SJCRH30 (cell line): ENCODE measurements around the gene KATNAL1. TPM values are rescaled to one million over a fixed set of nuclear protein-coding genes. Genes with fewer than 3 reads are reported as not detected.
"Not testable (repeated sequence)": the region's sequence is repeated elsewhere in the genome, so short reads cannot be mapped to it uniquely, and the experiment has no call there.

Experiments
- DNase-seq, 2 experiments: peaks; one replicate each; pipeline ENCODE4 v3.0.0-alpha.2; 2015 to 2020
- H3K27ac ChIP-seq: fragments of 250-450 bp; sonication (Bioruptor Pico); 2 replicates; pipeline ENCODE4 v1.5.1; 2020; ENCODE audit warnings: mild to moderate bottlenecking, moderate library complexity
- H3K27me3 ChIP-seq: fragments of 250-450 bp; sonication (Bioruptor Pico); 2 replicates; pipeline ENCODE4 v1.5.1; 2020; ENCODE audit warnings: mild to moderate bottlenecking, moderate library complexity
- H3K36me3 ChIP-seq: fragments of 250-450 bp; sonication (Bioruptor Pico); 2 replicates; pipeline ENCODE4 v1.5.1; 2020; ENCODE audit warnings: mild to moderate bottlenecking, moderate library complexity
- H3K4me1 ChIP-seq: fragments of 250-450 bp; sonication (Bioruptor Pico); 2 replicates; pipeline ENCODE4 v1.5.1; 2020; ENCODE audit warnings: mild to moderate bottlenecking, moderate library complexity
- H3K4me3 ChIP-seq: fragments of 250-450 bp; sonication (Bioruptor Pico); 2 replicates; pipeline ENCODE4 v1.5.1; 2020; ENCODE audit warnings: mild to moderate bottlenecking, moderate library complexity
- H3K9me3 ChIP-seq: fragments of 250-450 bp; sonication (Bioruptor Pico); replicated peaks from 2 replicates; pipeline ENCODE4 v1.5.1; 2020; ENCODE audit warnings: mild to moderate bottlenecking, moderate library complexity
- total RNA-seq: library from RNA; depleted of rRNA; stranded (reverse); fragments of >200 nt; shearing (Covaris generic); gene quantifications from 2 replicates; pipeline ENCODE4 v1.2.3, GENCODE V29; 2014

KATNAL1 gene
- total RNA-seq, 1 experiment from 2014 or later = 20.3 TPM

DNA sequence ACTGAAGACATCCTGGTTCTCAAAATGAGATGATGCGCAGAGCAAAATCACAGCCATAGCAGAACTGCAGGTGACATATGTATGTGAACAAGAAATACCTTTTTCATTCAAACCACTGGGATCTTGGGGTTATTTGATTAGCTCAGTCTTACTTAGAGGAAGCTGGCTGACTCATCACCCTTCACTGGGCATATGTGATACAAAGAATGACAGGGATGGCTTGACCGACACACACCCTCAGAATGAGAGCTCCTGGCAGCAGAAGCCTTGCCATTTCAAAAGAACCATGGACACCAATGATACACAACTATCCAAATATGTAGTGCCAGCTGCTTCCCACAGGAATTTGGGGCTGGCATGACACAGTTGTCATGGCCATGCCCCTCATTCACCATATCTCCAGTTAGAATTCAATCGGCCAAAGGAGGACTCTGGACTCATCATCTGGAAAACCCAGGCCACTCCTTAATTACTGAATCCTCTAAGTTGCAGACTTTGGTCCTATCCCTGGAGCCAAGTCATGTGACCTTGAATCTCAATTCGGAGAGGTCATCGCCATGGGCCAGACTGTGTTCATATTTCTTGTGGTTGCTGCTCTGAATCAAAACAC is 115.8 kb downstream of the KATNAL1 start:
- Histone ChIP-seq H3K9me3 (no peaks in the 10 kb centered on the region), H3K27ac (no peak overlapping the region), H3K36me3 (no peaks in the 10 kb centered on the region), H3K4me3 (no peak overlapping the region), H3K27me3 (no peaks in the 10 kb centered on the region), H3K4me1 (peaks cover 4% of the 10 kb centered on the region; the same call in 1 of the 2 replicates)
- DNase-seq = no peak

DNA sequence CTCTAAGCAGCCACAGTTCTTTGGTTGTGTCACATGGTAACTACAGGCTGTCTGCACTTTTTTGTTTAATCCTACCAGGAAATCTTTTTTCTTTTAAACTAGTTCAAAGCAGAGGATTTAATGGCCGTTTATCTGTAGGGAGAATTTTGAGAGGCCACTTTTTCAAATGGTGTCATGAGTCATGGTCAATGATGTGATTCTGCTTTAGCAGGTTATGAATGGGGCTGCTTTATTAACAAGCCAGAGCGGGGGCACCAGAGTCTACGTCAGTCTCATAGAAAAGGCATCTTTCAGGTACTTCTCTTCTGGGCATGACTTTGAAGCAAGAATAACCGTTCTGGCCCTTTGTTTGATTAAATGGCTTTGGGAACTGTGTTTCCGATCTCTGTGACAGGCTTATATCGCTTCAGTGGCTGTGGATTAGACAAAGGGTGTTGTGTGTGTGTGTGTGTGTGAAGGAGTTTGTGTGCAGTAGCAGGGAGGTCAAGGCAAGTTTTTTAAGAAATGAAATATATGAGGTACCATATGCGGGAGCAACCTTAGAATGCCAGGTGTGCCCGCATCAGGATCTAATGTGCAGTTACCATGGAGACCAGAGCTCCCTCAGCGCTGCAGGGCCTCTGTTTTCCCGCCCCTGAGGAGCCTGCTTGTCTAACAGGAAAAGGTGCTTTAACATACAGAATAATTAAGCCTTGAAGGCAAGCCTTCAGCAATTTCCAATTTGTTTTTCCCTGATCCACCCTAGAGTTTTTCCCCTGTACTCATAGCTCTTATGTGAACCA is 120.5 kb downstream of the KATNAL1 start:
- Histone ChIP-seq H3K27me3 (no peaks in the 10 kb centered on the region), H3K4me1 (no peaks in the 10 kb centered on the region), H3K9me3 (no peaks in the 10 kb centered on the region), H3K27ac (no peak overlapping the region), H3K4me3 (no peak overlapping the region), H3K36me3 (no peaks in the 10 kb centered on the region)
- DNase-seq = no peak

DNA sequence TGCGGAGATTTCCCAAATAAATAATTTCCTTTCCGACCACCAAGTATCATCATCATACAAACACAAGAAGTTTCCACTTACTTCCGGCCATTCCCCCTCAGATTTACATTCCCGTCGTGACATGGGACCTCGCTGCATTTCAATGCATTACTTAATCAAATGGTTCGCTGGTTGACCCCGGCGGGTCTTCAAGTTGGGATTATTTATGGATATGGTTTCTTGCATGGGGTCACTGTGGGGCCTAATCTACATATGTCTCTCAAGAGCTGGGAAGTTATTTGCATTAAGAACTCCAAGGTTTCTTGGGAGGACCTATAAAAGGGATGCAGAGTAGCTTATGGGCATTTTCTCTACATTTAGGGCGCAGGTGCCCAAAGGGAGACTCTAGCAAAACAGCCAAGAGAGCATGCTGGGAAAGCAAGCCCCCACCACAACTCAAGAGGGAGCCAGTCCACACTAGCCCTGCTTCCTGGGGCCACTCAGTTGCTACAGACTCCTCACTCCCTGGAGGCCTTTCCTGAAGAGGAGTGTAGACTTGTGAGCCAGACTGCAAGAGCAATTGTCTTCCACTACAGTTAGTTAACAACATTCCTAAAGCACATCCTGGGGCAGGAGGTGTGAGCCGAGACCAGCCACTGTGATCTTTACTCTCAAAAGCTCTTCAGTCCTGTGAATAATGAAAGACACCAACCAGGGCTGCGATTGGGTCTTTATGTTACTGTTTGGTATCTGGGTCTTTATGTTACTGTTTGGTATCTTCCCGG is 125.3 kb downstream of the KATNAL1 start:
- H3K4me3 ChIP-seq = no peak overlapping the region
- no peak for DNase-seq
- no peaks in the 10 kb centered on the region for H3K36me3 ChIP-seq
- no peaks in the 10 kb centered on the region for H3K27me3 ChIP-seq
- no peak overlapping the region for H3K27ac ChIP-seq
- H3K4me1 ChIP-seq = no peaks in the 10 kb centered on the region
- no peaks in the 10 kb centered on the region for H3K9me3 ChIP-seq

- Histone ChIP-seq H3K36me3 (no peaks in the 10 kb centered on the region), H3K4me1 (no peaks in the 10 kb centered on the region), H3K4me3 (no peak overlapping the region), H3K27me3 (no peaks in the 10 kb centered on the region), H3K9me3 (no peaks in the 10 kb centered on the region), H3K27ac (no peak overlapping the region)
- no peak for DNase-seq
These were observed 127.6 kb downstream of the KATNAL1 start for GRCh38 chr13:30179597-30180276.

GRCh38 chr13:30178976-30179375 is 128.4 kb downstream of the KATNAL1 start:
- Histone ChIP-seq H3K27me3 (no peaks in the 10 kb centered on the region), H3K36me3 (no peaks in the 10 kb centered on the region), H3K4me1 (no peaks in the 10 kb centered on the region), H3K27ac (no peak overlapping the region), H3K9me3 (no peaks in the 10 kb centered on the region), H3K4me3 (no peak overlapping the region)
- no peak for DNase-seq

DNA sequence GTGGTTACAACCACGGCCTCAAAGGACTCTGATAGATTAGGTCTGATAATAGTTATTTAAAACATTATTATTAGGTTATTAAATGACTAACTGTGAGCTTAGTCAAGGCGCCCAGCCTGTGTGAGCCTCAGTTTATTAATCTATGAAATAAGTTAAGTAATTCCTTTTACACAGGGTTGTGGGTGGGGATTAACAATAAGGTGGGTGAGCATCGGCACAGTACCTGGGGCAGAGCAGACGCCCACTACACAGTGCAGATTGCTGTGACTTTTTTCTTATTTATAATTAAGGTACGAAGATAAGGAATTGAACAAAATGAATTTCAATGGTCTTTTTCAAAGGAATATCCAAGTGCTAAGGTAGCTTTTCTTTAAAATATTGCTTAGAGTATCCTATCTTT is 132.2 kb downstream of the KATNAL1 start:
- DNase-seq = no peak
- H3K9me3 ChIP-seq = no peaks in the 10 kb centered on the region
- no peak overlapping the region for H3K4me3 ChIP-seq
- H3K4me1 ChIP-seq = no peaks in the 10 kb centered on the region
- H3K36me3 ChIP-seq = no peaks in the 10 kb centered on the region
- H3K27me3 ChIP-seq = no peaks in the 10 kb centered on the region
- H3K27ac ChIP-seq = no peak overlapping the region

DNA sequence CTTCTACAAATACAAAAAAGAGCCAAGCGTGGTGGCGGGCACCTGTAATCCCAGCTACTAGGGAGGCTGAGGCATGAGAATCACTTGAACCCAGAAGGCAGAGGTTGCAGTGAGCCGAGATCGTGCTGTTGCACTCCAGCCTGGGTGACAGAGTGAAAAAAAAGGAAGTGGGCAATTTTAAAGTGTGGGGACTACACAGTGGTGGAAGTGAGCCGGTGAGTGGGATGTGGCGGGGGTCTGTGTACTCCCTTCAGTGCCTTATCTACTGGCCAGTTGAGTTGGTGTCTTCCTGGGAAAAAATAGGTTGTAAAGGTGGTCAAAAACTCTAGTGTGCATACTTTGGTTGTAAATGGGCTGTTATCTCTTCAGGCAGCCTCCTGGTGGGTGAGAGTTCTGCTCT is 133.1 kb downstream of the KATNAL1 start:
- H3K27ac ChIP-seq, H3K36me3 ChIP-seq, H3K9me3 ChIP-seq, H3K27me3 ChIP-seq, H3K4me1 ChIP-seq, DNase-seq, H3K4me3 ChIP-seq: not testable (repeated sequence)

DNA sequence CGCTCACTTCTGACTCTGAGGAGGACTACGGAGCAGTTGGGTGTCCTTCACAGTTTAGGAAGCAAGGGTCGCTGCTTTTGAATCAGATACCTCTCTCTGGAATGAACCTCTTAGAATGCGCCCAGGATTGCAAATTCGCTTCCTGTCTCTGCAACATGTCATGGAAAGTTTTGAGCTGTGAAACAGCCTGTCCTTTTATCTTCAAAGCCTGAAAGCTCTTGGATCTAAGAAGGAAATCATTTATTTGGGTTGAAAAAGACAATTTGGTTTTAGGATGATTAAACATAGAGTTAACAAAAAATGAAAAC is 134.1 kb downstream of the KATNAL1 start:
- no peak overlapping the region for H3K4me3 ChIP-seq
- H3K9me3 ChIP-seq = no peaks in the 10 kb centered on the region
- H3K4me1 ChIP-seq = no peaks in the 10 kb centered on the region
- no peak overlapping the region for H3K27ac ChIP-seq
- DNase-seq = no peak
- H3K36me3 ChIP-seq = no peaks in the 10 kb centered on the region
- H3K27me3 ChIP-seq = no peaks in the 10 kb centered on the region

DNA sequence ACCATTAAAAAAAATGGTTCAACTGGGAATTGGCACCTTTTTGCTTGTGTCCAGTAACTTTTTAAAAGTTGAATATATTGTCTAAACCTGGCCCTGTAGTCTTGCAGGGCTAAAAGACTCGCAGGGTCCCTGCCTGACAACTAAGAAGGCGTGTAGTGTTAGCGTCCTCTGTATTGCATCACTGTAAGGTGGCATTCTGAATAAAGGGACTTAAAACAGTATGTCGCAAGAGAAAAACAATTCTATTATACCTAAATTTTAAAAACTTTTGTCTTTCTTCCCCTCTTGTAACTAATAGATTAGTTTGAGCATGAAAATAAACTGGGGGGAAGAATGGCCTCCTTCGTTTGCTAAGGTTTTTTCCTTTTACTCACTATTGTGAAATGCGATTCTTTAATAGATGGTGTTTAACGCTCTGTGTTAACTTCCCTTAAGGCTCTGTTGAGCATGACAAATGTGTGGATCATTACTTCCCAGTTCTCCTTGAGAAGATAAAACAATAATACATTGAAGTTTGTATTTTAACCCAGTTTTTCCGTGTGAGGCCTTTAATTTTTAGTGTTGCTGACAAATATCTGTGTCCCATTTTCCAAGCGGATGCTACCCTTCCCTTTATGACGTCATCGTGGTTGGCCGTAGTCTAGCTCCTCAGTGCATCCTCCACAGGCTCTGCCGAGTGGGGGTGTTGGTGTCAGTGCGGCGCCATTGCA is 134.6 kb downstream of the KATNAL1 start:
- no peaks in the 10 kb centered on the region for H3K4me1 ChIP-seq
- H3K9me3 ChIP-seq = no peaks in the 10 kb centered on the region
- H3K4me3 ChIP-seq = no peak overlapping the region
- no peak overlapping the region for H3K27ac ChIP-seq
- H3K27me3 ChIP-seq = no peaks in the 10 kb centered on the region; the same call in 1 of the 2 replicates
- no peaks in the 10 kb centered on the region for H3K36me3 ChIP-seq
- DNase-seq = no peak

DNA sequence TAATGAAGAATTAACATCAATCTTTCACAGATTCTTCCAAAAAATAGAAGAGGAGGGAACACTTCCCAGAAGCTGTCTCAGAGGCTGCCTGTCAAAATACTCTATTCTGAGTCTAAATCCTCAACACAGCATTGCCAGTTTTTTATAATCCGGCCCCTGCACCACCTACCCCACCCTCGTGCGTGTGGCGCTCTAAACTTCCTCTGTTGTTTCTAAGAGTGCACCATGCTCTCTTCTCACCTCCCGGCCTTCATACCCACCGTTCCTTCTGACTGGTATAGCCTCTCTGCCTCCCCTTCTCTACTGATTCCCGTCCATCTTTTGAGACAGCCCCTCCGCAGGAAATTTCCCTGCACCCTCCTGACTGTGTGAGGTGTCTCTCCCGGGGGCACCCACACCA is 136.8 kb downstream of the KATNAL1 start:
- Histone ChIP-seq H3K27ac (no peak overlapping the region), H3K4me3 (no peak overlapping the region), H3K27me3 (no peaks in the 10 kb centered on the region; the same call in 1 of the 2 replicates)

GRCh38 chr13:30169442-30169841 is 137.9 kb downstream of the KATNAL1 start:
- Histone ChIP-seq H3K27me3 (no peaks in the 10 kb centered on the region; the same call in 1 of the 2 replicates), H3K36me3 (no peaks in the 10 kb centered on the region), H3K9me3 (no peaks in the 10 kb centered on the region), H3K4me3 (no peak overlapping the region), H3K4me1 (no peaks in the 10 kb centered on the region), H3K27ac (no peak overlapping the region)
- DNase-seq = no peak

More for the DNA sequence above, 136.8 kb downstream of the KATNAL1 start:
- Histone ChIP-seq H3K9me3 (no peaks in the 10 kb centered on the region), H3K36me3 (no peaks in the 10 kb centered on the region), H3K4me1 (no peaks in the 10 kb centered on the region)
- DNase-seq = no peak

DNA sequence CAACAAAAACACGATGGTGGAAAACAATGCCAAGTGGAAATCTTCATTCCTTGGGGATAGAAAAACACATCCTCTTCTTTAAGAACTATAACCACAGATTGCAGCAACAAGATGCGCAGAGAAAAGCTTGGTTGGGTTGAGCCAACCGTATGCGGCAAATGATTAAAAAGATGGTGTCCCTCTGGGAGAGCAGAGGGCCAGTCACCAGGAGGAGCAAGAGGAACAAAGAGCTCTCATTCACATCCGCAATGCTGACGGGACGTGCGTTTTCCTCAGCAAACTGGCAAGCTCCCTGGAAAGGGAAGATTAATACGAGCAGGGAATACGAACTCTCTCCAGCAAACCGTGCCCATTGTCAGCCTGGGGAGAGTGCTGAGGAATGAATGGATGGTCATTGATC is 141.6 kb downstream of the KATNAL1 start:
- no peaks in the 10 kb centered on the region for H3K4me1 ChIP-seq
- no peaks in the 10 kb centered on the region for H3K9me3 ChIP-seq
- DNase-seq = no peak
- H3K4me3 ChIP-seq = no peak overlapping the region
- no peak overlapping the region for H3K27ac ChIP-seq
- no peaks in the 10 kb centered on the region; the same call in 1 of the 2 replicates for H3K27me3 ChIP-seq
- H3K36me3 ChIP-seq = no peaks in the 10 kb centered on the region

- Histone ChIP-seq H3K4me1 (no peaks in the 10 kb centered on the region), H3K27ac (no peak overlapping the region), H3K36me3 (no peaks in the 10 kb centered on the region), H3K9me3 (no peaks in the 10 kb centered on the region), H3K4me3 (no peak overlapping the region), H3K27me3 (no peaks in the 10 kb centered on the region; the same call in 1 of the 2 replicates)
- DNase-seq = no peak
These were observed 142.3 kb downstream of the KATNAL1 start for GRCh38 chr13:30165071-30165470.

DNA sequence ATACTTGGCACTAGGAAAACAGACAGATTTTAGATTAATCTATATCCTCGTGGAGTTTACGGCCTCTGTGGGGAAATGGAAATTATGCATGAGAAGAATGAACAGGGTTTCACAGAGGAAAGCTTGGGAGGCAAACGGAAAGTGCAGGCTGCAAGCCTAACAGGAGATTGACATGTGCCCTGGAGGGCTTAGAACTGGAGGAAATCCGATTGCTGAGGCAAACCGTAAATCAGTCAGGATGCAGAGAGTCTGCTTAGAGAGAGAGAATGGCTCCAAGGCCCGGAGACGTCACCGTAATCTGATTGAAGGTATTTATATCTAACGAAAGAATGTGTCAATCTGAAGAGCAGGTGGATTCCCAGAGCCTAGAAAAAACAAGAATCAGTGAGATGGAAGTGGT is 143.2 kb downstream of the KATNAL1 start:
- Histone ChIP-seq H3K4me3 (no peak overlapping the region), H3K36me3 (no peaks in the 10 kb centered on the region), H3K27ac (no peak overlapping the region), H3K9me3 (no peaks in the 10 kb centered on the region), H3K4me1 (no peaks in the 10 kb centered on the region), H3K27me3 (no peaks in the 10 kb centered on the region; the same call in 1 of the 2 replicates)
- DNase-seq = no peak
